Measurements from ENCODE around the gene AGR2.

The AGR2 gene

DNA sequence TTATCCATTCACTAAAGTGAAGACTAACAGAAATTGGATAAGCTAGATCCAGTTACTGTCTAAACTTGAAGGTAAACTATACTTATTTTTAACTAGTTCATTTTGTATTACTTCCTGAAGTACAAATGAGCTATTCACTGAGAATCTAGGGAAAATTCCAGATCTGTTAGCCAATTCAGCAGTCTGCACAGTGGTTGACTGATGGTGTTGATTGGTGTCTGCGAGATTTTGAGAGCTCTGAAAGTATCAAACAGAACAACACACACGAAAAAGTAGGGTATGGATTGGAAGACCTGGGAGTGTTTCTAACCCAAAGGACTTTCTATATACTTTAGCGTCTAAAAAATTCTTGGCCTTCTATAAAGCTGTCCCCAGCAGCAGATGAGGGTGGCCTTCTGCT is 33.6 kb upstream of the AGR2 start:
- Histone ChIP-seq H4K20me1 (ENCODE audit: insufficient read depth, low read length) (no peaks in the 10 kb centered on the region), H3K27me3 (ENCODE audit: insufficient read depth, low read length) (no peaks in the 10 kb centered on the region), H3F3A (ENCODE audit: insufficient read depth, low read length) (no peaks in the 10 kb centered on the region), H3K36me3 (ENCODE audit: insufficient read depth, low read length) (no peaks in the 10 kb centered on the region), H3K4me1 (ENCODE audit: insufficient read depth, low read length, severe bottlenecking) (peaks cover 60% of the 10 kb centered on the region), H2AFZ (ENCODE audit: low read length) (no peak overlapping the region), H3K79me2 (ENCODE audit: insufficient read depth, low read length) (no peaks in the 10 kb centered on the region), H3K4me3 (ENCODE audit: low read depth, low read length, poor library complexity, severe bottlenecking) (no peak overlapping the region), H3K9me2 (ENCODE audit: low read depth, low read length) (no peaks in the 10 kb centered on the region), H3K9me3 (ENCODE audit: low read length) (no peaks in the 10 kb centered on the region), H3K9ac (ENCODE audit: low read length) (no peak overlapping the region; the same call in 1 of the 2 replicates), H3K4me2 (ENCODE audit: low read length) (peak overlapping the region; percentile 23; the same call in 1 of the 2 replicates), H3K27ac (ENCODE audit: low read depth, low read length, poor library complexity, severe bottlenecking) (peak overlapping the region; percentile 84)
- TF ChIP-seq, protein P1, sequence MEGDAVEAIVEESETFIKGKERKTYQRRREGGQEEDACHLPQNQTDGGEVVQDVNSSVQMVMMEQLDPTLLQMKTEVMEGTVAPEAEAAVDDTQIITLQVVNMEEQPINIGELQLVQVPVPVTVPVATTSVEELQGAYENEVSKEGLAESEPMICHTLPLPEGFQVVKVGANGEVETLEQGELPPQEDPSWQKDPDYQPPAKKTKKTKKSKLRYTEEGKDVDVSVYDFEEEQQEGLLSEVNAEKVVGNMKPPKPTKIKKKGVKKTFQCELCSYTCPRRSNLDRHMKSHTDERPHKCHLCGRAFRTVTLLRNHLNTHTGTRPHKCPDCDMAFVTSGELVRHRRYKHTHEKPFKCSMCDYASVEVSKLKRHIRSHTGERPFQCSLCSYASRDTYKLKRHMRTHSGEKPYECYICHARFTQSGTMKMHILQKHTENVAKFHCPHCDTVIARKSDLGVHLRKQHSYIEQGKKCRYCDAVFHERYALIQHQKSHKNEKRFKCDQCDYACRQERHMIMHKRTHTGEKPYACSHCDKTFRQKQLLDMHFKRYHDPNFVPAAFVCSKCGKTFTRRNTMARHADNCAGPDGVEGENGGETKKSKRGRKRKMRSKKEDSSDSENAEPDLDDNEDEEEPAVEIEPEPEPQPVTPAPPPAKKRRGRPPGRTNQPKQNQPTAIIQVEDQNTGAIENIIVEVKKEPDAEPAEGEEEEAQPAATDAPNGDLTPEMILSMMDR (IDR thresholded peaks at IDR 0.05; ENCODE audit: low read length) = no peak
- no peak for TF ChIP-seq EZH2 (IDR thresholded peaks at IDR 0.05; ENCODE audit: borderline replicate concordance, low read length)

DNA sequence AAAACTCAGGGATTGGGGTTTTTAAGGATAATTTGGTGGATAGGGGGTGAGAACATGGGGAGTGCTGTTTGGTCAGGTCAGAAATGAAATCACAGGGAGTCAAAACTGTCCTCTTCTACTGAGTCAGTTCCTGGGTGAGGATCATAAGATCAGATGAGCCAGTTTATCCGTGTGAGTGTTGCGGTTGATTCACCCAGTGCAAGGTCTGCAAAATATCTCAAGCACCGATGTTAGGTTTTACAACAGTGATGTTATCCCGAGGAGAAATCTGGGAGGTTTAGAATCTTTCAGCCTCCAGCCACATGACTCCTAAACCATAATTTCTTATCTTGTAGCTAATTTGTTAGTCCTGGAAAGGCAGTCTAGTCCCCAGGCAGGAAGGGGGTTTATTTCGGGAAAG is 31.7 kb upstream of the AGR2 start:
- H3K4me3 ChIP-seq (ENCODE audit: low read depth, low read length, poor library complexity, severe bottlenecking) = no peak overlapping the region
- no peak overlapping the region for H2AFZ ChIP-seq (ENCODE audit: low read length)
- H3K79me2 ChIP-seq (ENCODE audit: insufficient read depth, low read length) = no peaks in the 10 kb centered on the region
- no peaks in the 10 kb centered on the region for H3K9me2 ChIP-seq (ENCODE audit: low read depth, low read length)
- peaks cover 60% of the 10 kb centered on the region for H3K4me1 ChIP-seq (ENCODE audit: insufficient read depth, low read length, severe bottlenecking)
- H3K36me3 ChIP-seq (ENCODE audit: insufficient read depth, low read length) = no peaks in the 10 kb centered on the region
- no peak overlapping the region for H3K4me2 ChIP-seq (ENCODE audit: low read length)
- H3K9me3 ChIP-seq (ENCODE audit: low read length) = no peaks in the 10 kb centered on the region
- TF ChIP-seq, protein P1 (IDR thresholded peaks at IDR 0.05; ENCODE audit: low read length) = no peak
- TF ChIP-seq EZH2 (IDR thresholded peaks at IDR 0.05; ENCODE audit: borderline replicate concordance, low read length) = no peak
- no peaks in the 10 kb centered on the region for H3K27me3 ChIP-seq (ENCODE audit: insufficient read depth, low read length)
- H3F3A ChIP-seq (ENCODE audit: insufficient read depth, low read length) = no peaks in the 10 kb centered on the region
- H3K9ac ChIP-seq (ENCODE audit: low read length) = no peak overlapping the region
- no peak overlapping the region for H3K27ac ChIP-seq (ENCODE audit: low read depth, low read length, poor library complexity, severe bottlenecking)
- H4K20me1 ChIP-seq (ENCODE audit: insufficient read depth, low read length) = no peaks in the 10 kb centered on the region

DNA sequence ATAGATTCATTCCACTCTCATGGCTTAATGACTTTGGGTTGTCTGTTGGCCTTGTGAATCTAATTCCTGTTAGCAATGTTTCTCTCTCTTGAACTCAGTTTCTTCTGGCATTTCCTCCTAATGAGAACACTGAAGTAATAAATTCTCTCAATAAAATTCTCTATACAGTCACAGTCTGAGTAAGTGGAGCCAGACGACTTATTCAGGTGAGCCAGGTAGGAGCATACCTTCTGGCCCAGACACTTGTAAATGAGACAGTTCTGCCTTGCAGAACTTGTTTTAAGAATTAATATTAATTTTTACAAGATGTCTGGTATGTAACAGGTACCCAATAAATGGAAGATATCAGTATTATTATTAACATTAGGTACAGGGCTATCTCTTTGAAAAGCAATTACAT is 28.6 kb upstream of the AGR2 start:
- no peak overlapping the region for H3K27ac ChIP-seq (ENCODE audit: low read depth, low read length, poor library complexity, severe bottlenecking)

More for the DNA sequence above, 28.6 kb upstream of the AGR2 start:
- no peaks in the 10 kb centered on the region for H3K36me3 ChIP-seq (ENCODE audit: insufficient read depth, low read length)
- H3K4me3 ChIP-seq (ENCODE audit: low read depth, low read length, poor library complexity, severe bottlenecking) = no peak overlapping the region
- H3K4me1 ChIP-seq (ENCODE audit: insufficient read depth, low read length, severe bottlenecking) = peaks cover 29% of the 10 kb centered on the region
- no peak overlapping the region for H3K9ac ChIP-seq (ENCODE audit: low read length)
- no peaks in the 10 kb centered on the region for H3K79me2 ChIP-seq (ENCODE audit: insufficient read depth, low read length)
- TF ChIP-seq EZH2 (IDR thresholded peaks at IDR 0.05; ENCODE audit: borderline replicate concordance, low read length) = no peak
- TF ChIP-seq, protein P1 (IDR thresholded peaks at IDR 0.05; ENCODE audit: low read length) = no peak
- no peaks in the 10 kb centered on the region for H3K9me3 ChIP-seq (ENCODE audit: low read length)
- no peak overlapping the region for H3K4me2 ChIP-seq (ENCODE audit: low read length)
- H4K20me1 ChIP-seq (ENCODE audit: insufficient read depth, low read length) = no peaks in the 10 kb centered on the region
- no peaks in the 10 kb centered on the region for H3K9me2 ChIP-seq (ENCODE audit: low read depth, low read length)
- H3K27me3 ChIP-seq (ENCODE audit: insufficient read depth, low read length) = no peaks in the 10 kb centered on the region
- no peaks in the 10 kb centered on the region for H3F3A ChIP-seq (ENCODE audit: insufficient read depth, low read length)
- no peak overlapping the region for H2AFZ ChIP-seq (ENCODE audit: low read length)
